A549 (cell line): ENCODE measurements around the gene SSX2IP.

Experiments
- CHD4 ChIP-seq: fragments of 200-600 bp; sonication (generic); IDR thresholded peaks from 2 replicates; pipeline ENCODE4 v1.6.1; 2016; ENCODE audit warnings: antibody characterized with exemption, mild to moderate bottlenecking, borderline replicate concordance
- EHMT2 ChIP-seq: fragments of 200-600 bp; sonication (generic); IDR thresholded peaks from 2 replicates; pipeline ENCODE4 v1.6.1; 2016; ENCODE audit warnings: antibody characterized with exemption, low read depth, mild to moderate bottlenecking, moderate library complexity
- ESRRA ChIP-seq: fragments of 150-350 bp; IDR thresholded peaks from 2 replicates; pipeline ENCODE4 v1.6.1; 2014; ENCODE audit warnings: mild to moderate bottlenecking, low read length, borderline replicate concordance
- JUN ChIP-seq, 2 experiments: fragments of >200 bp; sonication (Bioruptor Twin); formaldehyde crosslinking; IDR thresholded peaks; 2 replicates in 1 of 2; 3 replicates in 1 of 2; pipeline ENCODE4 v1.6.1; 2016 to 2017
- KDM1A ChIP-seq: fragments of 200-600 bp; sonication (generic); IDR thresholded peaks from 2 replicates; pipeline ENCODE4 v1.6.1; 2016; ENCODE audit warnings: low read depth, mild to moderate bottlenecking
- POLR2A ChIP-seq: IDR thresholded peaks from 2 replicates; pipeline ENCODE4 v1.6.1; 2012; ENCODE audit warnings: mild to moderate bottlenecking, low read length
- RNF2 ChIP-seq: fragments of 200-600 bp; sonication (generic); IDR thresholded peaks from 2 replicates; pipeline ENCODE4 v1.6.1; 2016; ENCODE audit warnings: low read depth, mild to moderate bottlenecking, antibody characterized with exemption, moderate library complexity, borderline replicate concordance
- TF ChIP-seq, protein P1 (sequence below): fragments of 200-600 bp; sonication (generic); IDR thresholded peaks from 2 replicates; pipeline ENCODE4 v1.6.1; 2016; ENCODE audit warnings: antibody characterized with exemption, mild to moderate bottlenecking, moderate library complexity
- TF ChIP-seq, protein P2 (sequence below): fragments of >200 bp; sonication (Bioruptor Twin); formaldehyde crosslinking; IDR thresholded peaks from 3 replicates; pipeline ENCODE4 v1.5.1; 2016

DNA sequence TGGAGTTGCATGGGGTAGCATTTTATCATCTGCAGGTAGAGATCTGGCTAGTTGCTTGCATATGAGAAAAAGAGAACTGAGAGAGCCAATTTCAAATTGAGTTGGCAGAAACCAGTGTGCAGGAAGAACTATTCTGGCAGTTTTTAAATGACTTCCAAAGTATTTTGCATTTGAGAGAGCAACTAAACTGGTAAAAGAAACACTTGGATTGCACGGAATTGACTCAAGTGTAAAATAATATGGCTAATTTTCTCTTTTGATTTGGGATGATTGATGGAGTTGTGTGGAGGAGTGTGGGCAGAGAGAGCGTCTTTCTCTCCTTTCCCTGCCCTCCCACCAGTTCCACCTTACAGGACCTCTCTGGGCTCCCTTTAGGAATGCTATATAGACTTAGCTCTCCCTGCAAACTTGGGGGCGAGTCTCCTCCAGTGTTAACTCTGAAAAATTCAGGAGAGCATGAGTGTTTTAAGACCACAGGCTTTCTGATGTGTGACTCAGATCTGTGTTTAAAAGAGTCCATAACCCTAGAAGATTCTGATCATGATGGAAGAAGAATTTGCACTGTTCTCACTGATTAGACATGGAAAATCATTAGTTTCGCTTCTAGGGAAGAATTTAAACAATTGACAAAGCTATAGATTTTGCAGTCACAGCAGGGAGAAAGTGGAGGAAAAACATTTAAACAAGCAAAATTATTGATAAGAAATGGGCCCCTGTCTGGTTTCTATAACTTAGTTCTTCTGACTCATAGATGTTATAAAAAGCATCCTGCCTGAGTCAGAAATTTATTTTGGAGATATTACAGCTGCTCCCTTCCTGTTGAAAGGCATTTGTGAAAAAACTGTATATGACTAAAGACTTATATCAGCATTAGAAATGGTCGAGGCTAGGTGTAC, 91.2 kb downstream of the SSX2IP start:
- TF ChIP-seq, protein P1, sequence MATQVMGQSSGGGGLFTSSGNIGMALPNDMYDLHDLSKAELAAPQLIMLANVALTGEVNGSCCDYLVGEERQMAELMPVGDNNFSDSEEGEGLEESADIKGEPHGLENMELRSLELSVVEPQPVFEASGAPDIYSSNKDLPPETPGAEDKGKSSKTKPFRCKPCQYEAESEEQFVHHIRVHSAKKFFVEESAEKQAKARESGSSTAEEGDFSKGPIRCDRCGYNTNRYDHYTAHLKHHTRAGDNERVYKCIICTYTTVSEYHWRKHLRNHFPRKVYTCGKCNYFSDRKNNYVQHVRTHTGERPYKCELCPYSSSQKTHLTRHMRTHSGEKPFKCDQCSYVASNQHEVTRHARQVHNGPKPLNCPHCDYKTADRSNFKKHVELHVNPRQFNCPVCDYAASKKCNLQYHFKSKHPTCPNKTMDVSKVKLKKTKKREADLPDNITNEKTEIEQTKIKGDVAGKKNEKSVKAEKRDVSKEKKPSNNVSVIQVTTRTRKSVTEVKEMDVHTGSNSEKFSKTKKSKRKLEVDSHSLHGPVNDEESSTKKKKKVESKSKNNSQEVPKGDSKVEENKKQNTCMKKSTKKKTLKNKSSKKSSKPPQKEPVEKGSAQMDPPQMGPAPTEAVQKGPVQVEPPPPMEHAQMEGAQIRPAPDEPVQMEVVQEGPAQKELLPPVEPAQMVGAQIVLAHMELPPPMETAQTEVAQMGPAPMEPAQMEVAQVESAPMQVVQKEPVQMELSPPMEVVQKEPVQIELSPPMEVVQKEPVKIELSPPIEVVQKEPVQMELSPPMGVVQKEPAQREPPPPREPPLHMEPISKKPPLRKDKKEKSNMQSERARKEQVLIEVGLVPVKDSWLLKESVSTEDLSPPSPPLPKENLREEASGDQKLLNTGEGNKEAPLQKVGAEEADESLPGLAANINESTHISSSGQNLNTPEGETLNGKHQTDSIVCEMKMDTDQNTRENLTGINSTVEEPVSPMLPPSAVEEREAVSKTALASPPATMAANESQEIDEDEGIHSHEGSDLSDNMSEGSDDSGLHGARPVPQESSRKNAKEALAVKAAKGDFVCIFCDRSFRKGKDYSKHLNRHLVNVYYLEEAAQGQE: no peak
- TF ChIP-seq ESRRA: no peak
- TF ChIP-seq, protein P2, sequence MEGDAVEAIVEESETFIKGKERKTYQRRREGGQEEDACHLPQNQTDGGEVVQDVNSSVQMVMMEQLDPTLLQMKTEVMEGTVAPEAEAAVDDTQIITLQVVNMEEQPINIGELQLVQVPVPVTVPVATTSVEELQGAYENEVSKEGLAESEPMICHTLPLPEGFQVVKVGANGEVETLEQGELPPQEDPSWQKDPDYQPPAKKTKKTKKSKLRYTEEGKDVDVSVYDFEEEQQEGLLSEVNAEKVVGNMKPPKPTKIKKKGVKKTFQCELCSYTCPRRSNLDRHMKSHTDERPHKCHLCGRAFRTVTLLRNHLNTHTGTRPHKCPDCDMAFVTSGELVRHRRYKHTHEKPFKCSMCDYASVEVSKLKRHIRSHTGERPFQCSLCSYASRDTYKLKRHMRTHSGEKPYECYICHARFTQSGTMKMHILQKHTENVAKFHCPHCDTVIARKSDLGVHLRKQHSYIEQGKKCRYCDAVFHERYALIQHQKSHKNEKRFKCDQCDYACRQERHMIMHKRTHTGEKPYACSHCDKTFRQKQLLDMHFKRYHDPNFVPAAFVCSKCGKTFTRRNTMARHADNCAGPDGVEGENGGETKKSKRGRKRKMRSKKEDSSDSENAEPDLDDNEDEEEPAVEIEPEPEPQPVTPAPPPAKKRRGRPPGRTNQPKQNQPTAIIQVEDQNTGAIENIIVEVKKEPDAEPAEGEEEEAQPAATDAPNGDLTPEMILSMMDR: no peak
- TF ChIP-seq CHD4: no peak
- no peak for TF ChIP-seq JUN (IDR thresholded peaks at IDR 0.05)
- no peak for TF ChIP-seq EHMT2
- TF ChIP-seq KDM1A: no peak
- TF ChIP-seq POLR2A: no peak
- TF ChIP-seq RNF2: no peak
